ENCODE measurements around the gene MLLT10. TPM values are rescaled to one million over a fixed set of nuclear protein-coding genes. Genes with fewer than 3 reads are reported as not detected.

MLLT10 gene
- total RNA-seq, 6 donors from 2014 or later = 40.1 to 63.9 (median 53.9) TPM

DNA sequence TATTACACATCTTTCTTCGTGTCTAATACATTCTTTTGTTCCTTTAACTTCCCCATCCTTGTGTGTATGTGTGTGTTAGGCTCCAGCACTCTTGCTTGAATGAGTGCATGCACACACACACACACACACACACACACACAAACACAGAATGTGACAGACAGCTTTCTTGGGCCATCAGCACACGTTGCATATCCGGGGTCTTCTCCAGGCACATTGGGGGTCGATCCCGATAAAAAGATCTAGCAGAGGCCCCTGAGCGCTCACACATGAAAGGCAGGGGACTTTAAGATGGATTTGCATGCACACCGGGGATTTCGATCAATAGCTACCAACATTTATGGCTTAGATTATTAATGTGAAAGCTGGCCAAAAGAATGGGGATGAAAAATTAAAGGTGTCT lies 13.1 kb upstream of the MLLT10 start:
- peaks cover 15 to 41% (median 25%) of the 10 kb centered on the region in 4 donors for H3K4me1 ChIP-seq
- no peak overlapping the region for H3K4me3 ChIP-seq
- H3K27ac ChIP-seq = peak overlapping the region in 1 of 4 donors; percentile 80
- H3K27me3 ChIP-seq = peaks cover 0 to 11% (median 5%) of the 10 kb centered on the region in 4 donors
- no peak for TF ChIP-seq POLR2A (IDR thresholded peaks at IDR 0.05)
- TF ChIP-seq POLR2AphosphoS5 (IDR thresholded peaks at IDR 0.05) = no peak
- TF ChIP-seq, protein P1, sequence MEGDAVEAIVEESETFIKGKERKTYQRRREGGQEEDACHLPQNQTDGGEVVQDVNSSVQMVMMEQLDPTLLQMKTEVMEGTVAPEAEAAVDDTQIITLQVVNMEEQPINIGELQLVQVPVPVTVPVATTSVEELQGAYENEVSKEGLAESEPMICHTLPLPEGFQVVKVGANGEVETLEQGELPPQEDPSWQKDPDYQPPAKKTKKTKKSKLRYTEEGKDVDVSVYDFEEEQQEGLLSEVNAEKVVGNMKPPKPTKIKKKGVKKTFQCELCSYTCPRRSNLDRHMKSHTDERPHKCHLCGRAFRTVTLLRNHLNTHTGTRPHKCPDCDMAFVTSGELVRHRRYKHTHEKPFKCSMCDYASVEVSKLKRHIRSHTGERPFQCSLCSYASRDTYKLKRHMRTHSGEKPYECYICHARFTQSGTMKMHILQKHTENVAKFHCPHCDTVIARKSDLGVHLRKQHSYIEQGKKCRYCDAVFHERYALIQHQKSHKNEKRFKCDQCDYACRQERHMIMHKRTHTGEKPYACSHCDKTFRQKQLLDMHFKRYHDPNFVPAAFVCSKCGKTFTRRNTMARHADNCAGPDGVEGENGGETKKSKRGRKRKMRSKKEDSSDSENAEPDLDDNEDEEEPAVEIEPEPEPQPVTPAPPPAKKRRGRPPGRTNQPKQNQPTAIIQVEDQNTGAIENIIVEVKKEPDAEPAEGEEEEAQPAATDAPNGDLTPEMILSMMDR (IDR thresholded peaks at IDR 0.05) = no peak
- TF ChIP-seq EP300 (IDR thresholded peaks at IDR 0.05) = no peak
- H3K9me3 ChIP-seq = no peaks in the 10 kb centered on the region
- no peak for DNase-seq
- no peaks in the 10 kb centered on the region for H3K36me3 ChIP-seq
- WGBS, 2 donors = 78% methylated on average over 8 of the region's 8 CpGs
- ATAC-seq (ENCODE audit: low FRiP score in 2 of 2) = no peak

DNA sequence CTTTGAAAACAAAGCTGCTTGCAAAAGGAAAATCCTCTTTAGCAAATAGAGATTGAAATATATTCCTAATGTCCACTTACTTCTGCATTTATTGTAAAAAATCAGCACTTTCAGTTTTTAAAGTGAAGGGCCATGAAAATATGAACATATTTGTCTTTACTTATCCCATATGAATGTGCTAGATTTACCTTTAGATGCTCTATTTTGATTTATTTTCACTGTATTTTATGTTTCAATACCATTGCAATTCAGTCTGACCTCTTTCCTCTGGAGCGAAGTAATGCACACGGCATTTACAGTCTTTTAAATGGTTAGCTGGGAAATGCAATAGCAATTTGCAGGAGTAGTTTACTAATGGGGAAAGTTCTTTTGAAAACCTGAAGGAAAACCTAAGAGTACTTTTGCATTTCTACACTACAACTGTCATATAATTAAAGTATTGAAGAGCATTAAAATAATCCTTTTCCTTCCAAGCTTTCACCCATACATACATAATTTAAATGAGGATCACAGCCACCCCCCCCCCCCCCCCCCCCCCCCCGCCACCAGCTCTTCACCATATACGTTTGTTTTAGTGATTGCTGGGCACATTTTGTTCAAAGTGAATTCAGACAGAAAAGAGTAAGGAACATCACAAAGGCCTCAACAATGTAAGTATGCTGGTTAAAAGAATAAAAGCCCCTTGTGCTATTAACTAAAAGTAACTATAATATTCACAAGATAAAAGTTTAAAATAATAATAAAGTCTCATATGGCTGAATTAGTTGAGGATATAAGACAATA lies 12.1 kb upstream of the MLLT10 start:
- no peaks in the 10 kb centered on the region for H3K9me3 ChIP-seq
- WGBS, 2 donors = 74 to 81% methylated on average over 4 of the region's 4 CpGs
- no peak overlapping the region for H3K27ac ChIP-seq
- no peak for DNase-seq
- no peak overlapping the region for H3K4me3 ChIP-seq
- TF ChIP-seq EP300 (IDR thresholded peaks at IDR 0.05) (no peak), POLR2AphosphoS5 (IDR thresholded peaks at IDR 0.05) (no peak), POLR2A (IDR thresholded peaks at IDR 0.05) (no peak)
- TF ChIP-seq, protein P1 (IDR thresholded peaks at IDR 0.05) = no peak
- no peak for ATAC-seq (ENCODE audit: low FRiP score in 2 of 2)
- H3K27me3 ChIP-seq = peaks cover 0 to 8% (median 2%) of the 10 kb centered on the region in 4 donors
- H3K36me3 ChIP-seq = no peaks in the 10 kb centered on the region
- H3K4me1 ChIP-seq = peaks cover 12 to 34% (median 21%) of the 10 kb centered on the region in 4 donors

DNA sequence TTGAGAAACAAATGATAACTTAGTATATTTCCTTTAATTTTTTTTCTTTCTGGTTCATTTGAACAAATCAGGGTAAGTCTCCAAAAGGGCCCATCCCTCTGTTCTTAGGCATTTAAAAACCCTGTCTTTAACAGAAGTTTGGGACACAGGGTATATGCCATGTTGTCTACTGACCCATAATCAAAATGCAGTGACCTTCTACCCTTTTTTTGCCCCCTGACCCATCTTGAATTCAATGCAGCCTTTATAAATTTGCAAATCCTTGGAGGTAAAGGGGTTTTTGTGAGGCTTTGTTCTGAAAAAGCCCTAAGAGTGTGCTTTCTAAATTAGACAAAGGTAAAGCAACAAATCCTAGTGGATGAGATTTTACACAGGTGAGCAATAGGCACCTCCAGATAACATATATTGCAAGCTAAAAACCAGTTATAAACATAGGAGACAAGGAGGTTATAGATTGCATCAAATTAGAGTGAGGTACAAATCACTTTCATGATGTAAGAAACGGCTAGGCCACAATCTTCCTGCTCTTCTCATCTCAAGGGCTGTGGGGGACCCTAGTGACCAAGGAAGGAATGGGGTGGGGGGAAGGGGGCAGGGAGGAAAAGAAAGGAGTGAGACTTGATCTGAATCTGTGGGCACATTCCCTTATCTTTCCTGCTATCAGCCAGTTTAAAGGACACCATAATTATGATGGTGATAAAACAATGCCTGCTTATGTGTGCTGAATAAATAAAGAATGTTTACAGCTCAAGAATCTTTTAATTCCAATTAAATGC lies 11.2 kb upstream of the MLLT10 start:
- no peaks in the 10 kb centered on the region for H3K9me3 ChIP-seq
- peaks cover 0 to 8% (median 2%) of the 10 kb centered on the region in 4 donors for H3K27me3 ChIP-seq
- TF ChIP-seq, protein P1 (IDR thresholded peaks at IDR 0.05) = no peak
- TF ChIP-seq POLR2AphosphoS5 (IDR thresholded peaks at IDR 0.05) = no peak
- TF ChIP-seq POLR2A (IDR thresholded peaks at IDR 0.05) = no peak
- no peak for TF ChIP-seq EP300 (IDR thresholded peaks at IDR 0.05)
- DNase-seq (no peak), ATAC-seq (ENCODE audit: low FRiP score in 2 of 2) (no peak)
- no peak overlapping the region for H3K27ac ChIP-seq
- no peaks in the 10 kb centered on the region for H3K36me3 ChIP-seq
- no peak overlapping the region for H3K4me3 ChIP-seq
- peaks cover 9 to 29% (median 17%) of the 10 kb centered on the region in 4 donors for H3K4me1 ChIP-seq
- 53 to 90% methylated on average over 1 of the region's 1 CpG for WGBS, 2 donors

DNA sequence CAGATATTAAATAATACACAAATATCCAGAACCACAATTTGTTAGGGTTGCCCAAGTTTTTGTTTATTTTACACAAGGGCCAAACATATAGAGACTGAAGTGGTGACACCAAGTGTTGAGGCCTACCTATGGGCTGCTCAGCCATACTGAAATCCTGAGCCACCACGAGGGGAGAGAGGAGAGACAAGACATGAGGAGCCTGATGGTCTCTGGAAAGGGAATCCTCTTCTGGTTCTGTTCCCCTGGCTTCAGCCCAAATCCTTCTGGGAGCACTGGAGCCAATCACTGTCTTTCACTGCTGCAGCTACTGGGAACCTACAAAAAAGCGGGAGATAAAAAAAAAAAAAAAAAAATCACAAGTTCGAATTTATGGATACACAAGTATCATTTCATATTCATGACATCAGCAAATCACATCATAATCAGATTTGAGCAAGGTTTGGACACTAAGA lies 10.4 kb upstream of the MLLT10 start:
- Histone ChIP-seq H3K36me3 (no peaks in the 10 kb centered on the region), H3K27ac (no peak overlapping the region), H3K27me3 (peaks cover 0 to 8% (median 2%) of the 10 kb centered on the region in 4 donors), H3K4me3 (no peak overlapping the region), H3K9me3 (no peaks in the 10 kb centered on the region), H3K4me1 (peaks cover 7 to 27% (median 14%) of the 10 kb centered on the region in 4 donors)
- 58 to 63% methylated on average over 3 of the region's 3 CpGs for WGBS, 2 donors
- DNase-seq (no peak), ATAC-seq (ENCODE audit: low FRiP score in 2 of 2) (no peak)
- no peak for TF ChIP-seq POLR2A (IDR thresholded peaks at IDR 0.05)
- TF ChIP-seq POLR2AphosphoS5 (IDR thresholded peaks at IDR 0.05) = no peak
- TF ChIP-seq, protein P1 (IDR thresholded peaks at IDR 0.05) = no peak
- TF ChIP-seq EP300 (IDR thresholded peaks at IDR 0.05) = no peak
